ENCODE results near the gene ZNF133. TPM values are rescaled to one million over a fixed set of nuclear protein-coding genes. Genes with fewer than 3 reads are reported as not detected.

Gene ZNF133
- total and polyA plus RNA-seq, 2 donors (not counting 1 experiment from before 2014, with no cell fraction given) = 13.7 to 14.9 TPM

DNA sequence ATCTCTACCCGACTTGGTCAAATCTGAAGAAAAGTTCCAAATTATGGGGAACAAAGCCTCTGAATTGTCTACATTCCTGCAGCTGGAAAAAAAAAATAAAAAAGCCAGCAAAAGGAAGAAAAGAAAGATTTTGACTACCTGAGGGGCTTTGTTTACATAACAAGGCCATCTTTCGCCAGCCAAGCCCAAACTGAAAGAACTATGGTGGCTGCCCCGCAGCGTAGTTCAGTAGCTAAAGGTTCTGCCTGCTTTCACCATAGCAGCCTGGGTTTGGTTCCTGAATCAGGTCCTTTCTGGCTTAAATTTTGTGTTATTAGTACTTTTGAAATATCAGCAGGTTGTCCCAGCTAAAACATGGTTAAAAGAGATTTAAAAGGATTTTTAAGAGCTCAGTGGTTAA is 35.4 kb downstream of the ZNF133 start:
- Histone ChIP-seq H3K27ac (ENCODE audit: low read length in 2 of 2) (no peak overlapping the region), H3K27me3 (replicated peaks in 1 of 4; ENCODE audit: control extremely low read depth in 1 of 4, control insufficient read depth in 3 of 4, insufficient read depth in 4 of 4, low read length in 3 of 4) (no peaks in the 10 kb centered on the region), H3K9ac (ENCODE audit: low read length) (no peak overlapping the region), H3K36me3 (replicated peaks in 1 of 2; ENCODE audit: control extremely low read depth in 1 of 2, control insufficient read depth in 1 of 2, extremely low read depth in 1 of 2, insufficient read depth in 2 of 2, low read length in 1 of 2) (no peaks in the 10 kb centered on the region), H3K4me2 (replicated peaks; ENCODE audit: low read depth, low read length, poor library complexity, severe bottlenecking) (no peak overlapping the region), H2AFZ (ENCODE audit: insufficient read depth, low read depth, low read length, poor library complexity, severe bottlenecking) (no peak overlapping the region), H3K4me3 (ENCODE audit: control extremely low read depth in 1 of 5, extremely low read depth in 1 of 5, insufficient read depth in 1 of 5, low read depth in 2 of 5, low read length in 4 of 5) (no peak overlapping the region), H3K9me3 (ENCODE audit: control extremely low read depth in 1 of 3, control insufficient read depth in 2 of 3, insufficient read depth in 1 of 3, low read length in 2 of 3) (peaks cover 0 to 12% (median 0%) of the 10 kb centered on the region in 3 donors), H4K20me1 (ENCODE audit: control insufficient read depth, insufficient read depth, low read length, poor library complexity, severe bottlenecking) (no peaks in the 10 kb centered on the region), H3K79me2 (ENCODE audit: control insufficient read depth, insufficient read depth, low read length) (no peaks in the 10 kb centered on the region), H3K4me1 (ENCODE audit: control insufficient read depth in 2 of 2, insufficient read depth in 2 of 2, low read length in 2 of 2) (no peaks in the 10 kb centered on the region)
- Mint-ChIP-seq H3K4me3 (no peak overlapping the region), H3K27me3 (no peaks in the 10 kb centered on the region), H3K4me1 (no peaks in the 10 kb centered on the region), H3K9me3 (ENCODE audit: insufficient read depth) (peaks cover 4% of the 10 kb centered on the region), H3K27ac (no peak overlapping the region)
- no peak for TF ChIP-seq EZH2 (IDR thresholded peaks at IDR 0.05; ENCODE audit: borderline replicate concordance, insufficient read depth, low read depth, low read length, poor library complexity, severe bottlenecking)
- TF ChIP-seq, protein P1, sequence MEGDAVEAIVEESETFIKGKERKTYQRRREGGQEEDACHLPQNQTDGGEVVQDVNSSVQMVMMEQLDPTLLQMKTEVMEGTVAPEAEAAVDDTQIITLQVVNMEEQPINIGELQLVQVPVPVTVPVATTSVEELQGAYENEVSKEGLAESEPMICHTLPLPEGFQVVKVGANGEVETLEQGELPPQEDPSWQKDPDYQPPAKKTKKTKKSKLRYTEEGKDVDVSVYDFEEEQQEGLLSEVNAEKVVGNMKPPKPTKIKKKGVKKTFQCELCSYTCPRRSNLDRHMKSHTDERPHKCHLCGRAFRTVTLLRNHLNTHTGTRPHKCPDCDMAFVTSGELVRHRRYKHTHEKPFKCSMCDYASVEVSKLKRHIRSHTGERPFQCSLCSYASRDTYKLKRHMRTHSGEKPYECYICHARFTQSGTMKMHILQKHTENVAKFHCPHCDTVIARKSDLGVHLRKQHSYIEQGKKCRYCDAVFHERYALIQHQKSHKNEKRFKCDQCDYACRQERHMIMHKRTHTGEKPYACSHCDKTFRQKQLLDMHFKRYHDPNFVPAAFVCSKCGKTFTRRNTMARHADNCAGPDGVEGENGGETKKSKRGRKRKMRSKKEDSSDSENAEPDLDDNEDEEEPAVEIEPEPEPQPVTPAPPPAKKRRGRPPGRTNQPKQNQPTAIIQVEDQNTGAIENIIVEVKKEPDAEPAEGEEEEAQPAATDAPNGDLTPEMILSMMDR (IDR thresholded peaks at IDR 0.05) = no peak
- DNase-seq (no peak), ATAC-seq (ENCODE audit: low read depth) (no peak)
- intact Hi-C loops (cut with micrococcal nuclease) = no loop called here
- POLR2A ChIA-PET = no interaction called here
- 100% methylated on average over 3 of the region's 4 CpGs for WGBS (ENCODE audit: insufficient coverage)
- CTCF ChIA-PET = no interaction called here

DNA sequence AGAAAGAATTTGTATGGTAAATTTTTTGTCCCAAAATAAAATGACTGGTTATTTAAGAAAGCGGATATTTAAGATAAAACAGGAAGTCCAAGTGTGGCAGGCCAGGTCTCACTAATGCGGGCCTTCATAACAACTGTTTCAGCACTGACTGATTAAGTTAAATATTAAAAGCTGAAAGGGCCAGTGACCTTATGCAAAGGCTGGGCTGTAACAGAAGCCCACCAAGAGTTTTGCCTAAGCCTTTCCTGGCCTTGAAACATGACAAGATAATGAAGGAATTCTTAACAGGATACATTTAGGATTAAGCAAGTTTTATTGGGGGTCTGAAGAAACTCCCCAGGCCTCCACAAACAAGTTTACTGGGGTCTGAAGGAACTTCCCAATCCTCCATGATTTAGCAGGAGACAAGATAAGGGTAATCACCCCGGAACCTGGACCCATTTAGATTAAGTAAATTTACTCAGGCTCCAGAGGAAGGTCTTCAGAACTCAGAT is 36.3 kb downstream of the ZNF133 start:
- ChIA-PET POLR2A (no interaction called here), CTCF (no interaction called here)
- Mint-ChIP-seq H3K4me1 (no peaks in the 10 kb centered on the region), H3K27me3 (no peaks in the 10 kb centered on the region), H3K9me3 (ENCODE audit: insufficient read depth) (peaks cover 4% of the 10 kb centered on the region), H3K27ac (no peak overlapping the region), H3K4me3 (no peak overlapping the region)
- no peaks in the 10 kb centered on the region for H3K4me1 ChIP-seq (ENCODE audit: control insufficient read depth in 2 of 2, insufficient read depth in 2 of 2, low read length in 2 of 2)
- WGBS (ENCODE audit: insufficient coverage) = no CpG with 5 or more reads among the region's 3 CpGs
- H2AFZ ChIP-seq (ENCODE audit: insufficient read depth, low read depth, low read length, poor library complexity, severe bottlenecking) = no peak overlapping the region
- no peaks in the 10 kb centered on the region for H3K36me3 ChIP-seq (replicated peaks in 1 of 2; ENCODE audit: control extremely low read depth in 1 of 2, control insufficient read depth in 1 of 2, extremely low read depth in 1 of 2, insufficient read depth in 2 of 2, low read length in 1 of 2)
- TF ChIP-seq, protein P1 (IDR thresholded peaks at IDR 0.05) = no peak
- no peak for TF ChIP-seq EZH2 (IDR thresholded peaks at IDR 0.05; ENCODE audit: borderline replicate concordance, insufficient read depth, low read depth, low read length, poor library complexity, severe bottlenecking)
- no peaks in the 10 kb centered on the region for H3K79me2 ChIP-seq (ENCODE audit: control insufficient read depth, insufficient read depth, low read length)
- intact Hi-C loops (cut with micrococcal nuclease) = no loop called here
- H3K27me3 ChIP-seq (replicated peaks in 1 of 4; ENCODE audit: control extremely low read depth in 1 of 4, control insufficient read depth in 3 of 4, insufficient read depth in 4 of 4, low read length in 3 of 4) = no peaks in the 10 kb centered on the region
- no peak overlapping the region for H3K4me3 ChIP-seq (ENCODE audit: control extremely low read depth in 1 of 5, extremely low read depth in 1 of 5, insufficient read depth in 1 of 5, low read depth in 2 of 5, low read length in 4 of 5)
- H3K27ac ChIP-seq (ENCODE audit: low read length in 2 of 2) = no peak overlapping the region
- ATAC-seq (ENCODE audit: low read depth) = no peak
- H4K20me1 ChIP-seq (ENCODE audit: control insufficient read depth, insufficient read depth, low read length, poor library complexity, severe bottlenecking) = no peaks in the 10 kb centered on the region
- DNase-seq = no peak
- H3K9me3 ChIP-seq (ENCODE audit: control extremely low read depth in 1 of 3, control insufficient read depth in 2 of 3, insufficient read depth in 1 of 3, low read length in 2 of 3) = peaks cover 0 to 12% (median 2%) of the 10 kb centered on the region in 3 donors
- H3K4me2 ChIP-seq (replicated peaks; ENCODE audit: low read depth, low read length, poor library complexity, severe bottlenecking) = no peak overlapping the region
- no peak overlapping the region for H3K9ac ChIP-seq (ENCODE audit: low read length)
